GM19452 (cell line): ENCODE results near the gene CCDC141.
"Not testable (repeated sequence)": the region's sequence is repeated elsewhere in the genome, so short reads cannot be mapped to it uniquely, and the experiment has no call there.

ENCODE experiments used
- ATAC-seq: cut with Tn5 transposase; IDR thresholded peaks from one replicate; pipeline ENCODE4 v1.9.1; 2021; ENCODE audit not compliant: unreplicated experiment

Gene CCDC141, protein sequence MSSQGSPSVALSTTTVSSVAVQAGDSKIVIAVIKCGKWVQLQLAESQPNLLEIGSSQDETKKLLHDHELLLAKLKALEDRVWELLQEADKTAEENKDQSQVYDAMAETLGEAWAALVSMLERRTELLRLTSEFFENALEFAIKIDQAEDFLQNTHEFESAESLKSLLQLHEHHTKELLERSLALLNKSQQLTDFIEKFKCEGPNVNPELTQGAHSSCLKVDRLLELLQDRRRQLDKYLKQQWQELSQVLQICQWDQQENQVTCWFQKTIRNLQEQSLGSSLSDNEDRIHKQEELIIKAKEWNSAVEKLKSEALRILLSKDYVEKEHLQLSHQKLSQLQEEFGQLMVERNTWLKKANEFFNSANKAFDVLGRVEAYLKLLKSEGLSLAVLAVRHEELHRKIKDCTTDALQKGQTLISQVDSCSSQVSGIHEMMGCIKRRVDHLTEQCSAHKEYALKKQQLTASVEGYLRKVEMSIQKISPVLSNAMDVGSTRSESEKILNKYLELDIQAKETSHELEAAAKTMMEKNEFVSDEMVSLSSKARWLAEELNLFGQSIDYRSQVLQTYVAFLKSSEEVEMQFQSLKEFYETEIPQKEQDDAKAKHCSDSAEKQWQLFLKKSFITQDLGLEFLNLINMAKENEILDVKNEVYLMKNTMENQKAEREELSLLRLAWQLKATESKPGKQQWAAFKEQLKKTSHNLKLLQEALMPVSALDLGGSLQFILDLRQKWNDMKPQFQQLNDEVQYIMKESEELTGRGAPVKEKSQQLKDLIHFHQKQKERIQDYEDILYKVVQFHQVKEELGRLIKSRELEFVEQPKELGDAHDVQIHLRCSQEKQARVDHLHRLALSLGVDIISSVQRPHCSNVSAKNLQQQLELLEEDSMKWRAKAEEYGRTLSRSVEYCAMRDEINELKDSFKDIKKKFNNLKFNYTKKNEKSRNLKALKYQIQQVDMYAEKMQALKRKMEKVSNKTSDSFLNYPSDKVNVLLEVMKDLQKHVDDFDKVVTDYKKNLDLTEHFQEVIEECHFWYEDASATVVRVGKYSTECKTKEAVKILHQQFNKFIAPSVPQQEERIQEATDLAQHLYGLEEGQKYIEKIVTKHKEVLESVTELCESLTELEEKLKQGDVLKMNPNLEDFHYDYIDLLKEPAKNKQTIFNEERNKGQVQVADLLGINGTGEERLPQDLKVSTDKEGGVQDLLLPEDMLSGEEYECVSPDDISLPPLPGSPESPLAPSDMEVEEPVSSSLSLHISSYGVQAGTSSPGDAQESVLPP (N-terminal part only)

GRCh38 chr2:179049546-179050311 lies at the start of gene CCDC141:
TSS of gene CCDC141 (minus strand) at chr2:179050137. CDS start at chr2:179049941, 196 bp downstream.
- peak; percentile 60 for ATAC-seq

DNA sequence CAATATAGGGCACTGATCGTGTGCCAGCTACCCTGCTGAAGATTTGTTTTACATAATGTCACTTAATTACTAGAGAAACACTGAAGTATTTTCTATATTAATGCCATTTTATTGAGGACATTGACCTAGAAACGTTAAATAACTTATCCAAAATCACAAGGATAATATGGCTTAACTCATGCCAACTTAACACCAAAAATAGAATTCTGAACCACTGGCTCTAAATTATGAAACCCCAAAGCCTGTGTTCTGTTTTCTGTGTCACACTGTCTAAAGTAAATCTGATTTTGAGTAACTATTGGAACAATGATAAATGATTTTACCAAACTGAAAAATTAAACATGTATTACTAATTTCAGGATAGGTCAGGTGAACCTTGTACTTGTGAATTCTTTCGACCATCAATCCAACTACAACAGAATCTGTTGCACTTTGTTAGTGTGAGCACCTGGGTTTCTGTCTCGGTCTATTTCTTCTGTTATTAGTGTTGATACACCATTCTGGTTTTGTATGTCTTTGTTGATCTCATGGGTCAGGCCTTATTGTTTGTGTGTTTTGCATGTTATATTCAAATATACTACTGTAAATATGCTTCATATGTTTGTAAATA lies 48.2 kb upstream of the CCDC141 start:
- no peak for ATAC-seq

DNA sequence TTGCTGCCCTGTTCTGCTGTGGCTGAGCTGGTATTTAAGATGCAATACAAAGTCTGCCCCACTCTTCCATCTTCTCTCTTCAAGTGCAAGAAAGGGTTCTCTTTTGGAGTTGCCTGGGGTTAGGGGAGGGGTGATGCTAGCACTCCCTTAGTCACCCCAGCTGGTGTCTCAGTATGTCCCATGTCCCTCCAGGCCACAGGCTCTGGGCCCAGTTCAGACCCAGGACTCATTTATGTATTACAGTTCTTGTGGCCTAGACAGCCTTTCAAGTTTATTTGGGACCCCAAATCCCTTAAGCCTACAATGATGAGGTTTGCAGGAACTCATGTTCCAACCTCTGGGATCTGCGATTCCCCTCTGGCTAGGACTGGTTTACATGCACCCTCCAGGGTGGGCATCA lies 47.2 kb upstream of the CCDC141 start:
- no peak for ATAC-seq

DNA sequence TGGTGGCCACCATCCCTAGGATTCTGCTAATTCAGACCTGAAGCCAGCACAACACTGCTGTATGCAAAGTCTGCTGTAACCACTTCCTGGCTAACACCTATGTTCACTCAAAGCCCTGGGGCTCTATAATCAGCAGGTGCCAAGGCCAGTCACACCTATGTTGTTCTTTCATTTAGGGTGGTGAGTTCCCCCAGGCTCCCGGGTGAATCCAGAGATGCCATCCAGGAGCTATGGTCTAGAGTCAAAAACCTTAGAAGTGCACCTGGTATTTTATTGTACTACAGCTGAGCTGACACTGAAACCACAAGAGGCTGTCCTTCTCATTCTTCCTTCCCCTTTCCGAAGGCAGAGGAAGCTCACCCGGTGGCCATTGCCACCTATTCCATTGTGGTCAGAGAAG lies 46.2 kb upstream of the CCDC141 start:
- ATAC-seq = peak; percentile 99

DNA sequence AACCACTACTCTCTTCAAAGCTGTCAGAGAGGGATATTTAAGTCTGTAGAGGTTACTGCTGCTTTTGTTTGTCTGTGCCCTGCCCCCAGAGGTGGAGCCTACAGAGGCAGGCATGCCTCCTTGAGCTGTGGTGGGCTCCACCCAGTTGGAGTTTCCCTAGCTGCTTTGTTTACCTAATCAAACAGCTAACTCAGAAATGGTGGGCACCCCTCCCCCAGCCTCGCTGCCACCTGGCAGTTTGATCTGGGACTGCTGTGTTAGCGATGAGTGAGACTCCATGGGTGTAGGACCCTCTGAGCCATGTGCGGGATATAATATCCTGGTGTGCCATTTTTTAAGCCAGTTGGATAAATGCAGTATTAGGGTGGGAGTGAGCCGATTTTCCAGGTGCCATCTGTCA lies 43.0 kb upstream of the CCDC141 start:
- ATAC-seq = not testable (repeated sequence)

- no peak for ATAC-seq
These were observed 32.8 kb upstream of the CCDC141 start for GRCh38 chr2:179082697-179083096.

GRCh38 chr2:179081954-179082353 lies 32.0 kb upstream of the CCDC141 start:
- no peak for ATAC-seq

DNA sequence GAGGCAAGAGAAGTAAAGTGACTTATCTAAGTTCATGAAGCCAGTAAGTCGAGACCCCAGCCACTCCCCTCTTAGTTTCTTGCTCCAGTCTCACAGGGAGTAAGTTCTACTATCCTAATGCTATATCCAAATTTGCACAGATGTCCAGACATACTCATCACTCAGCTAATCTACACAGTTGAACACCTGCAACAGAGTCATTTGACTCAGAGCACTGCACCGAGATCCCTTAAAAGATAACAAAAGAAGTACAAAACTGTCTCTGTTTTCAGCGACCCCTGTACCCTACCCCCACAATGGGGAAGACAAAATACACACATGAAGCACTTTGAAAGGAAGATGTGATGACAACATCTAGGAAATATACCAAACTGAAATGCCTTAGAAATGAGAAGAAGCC lies 22.6 kb upstream of the CCDC141 start:
- no peak for ATAC-seq

DNA sequence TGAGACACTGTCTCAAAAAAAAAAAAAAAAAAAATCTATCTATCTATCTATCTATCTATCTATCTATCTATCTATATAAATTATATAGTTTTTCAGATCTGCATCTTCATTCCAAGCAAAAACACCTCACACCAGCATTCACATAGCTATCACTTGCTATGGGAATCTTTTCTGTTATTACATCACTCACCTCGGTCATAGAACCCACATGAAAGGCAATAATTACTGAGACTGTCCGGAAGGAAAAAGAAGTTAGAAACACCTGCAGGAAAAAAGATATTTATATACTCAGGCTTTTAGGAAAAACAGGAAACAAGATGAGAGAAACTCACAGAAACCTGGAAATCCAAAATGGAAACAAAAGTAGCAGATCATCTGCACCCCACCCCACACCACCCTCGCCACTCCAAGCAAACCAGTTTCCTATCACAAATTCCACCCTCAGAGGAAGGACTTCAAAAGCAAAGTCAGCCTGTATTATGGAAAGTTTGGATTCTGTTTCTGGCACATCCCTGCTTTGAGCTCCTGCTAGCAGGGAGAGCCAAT lies 21.9 kb upstream of the CCDC141 start:
- no peak for ATAC-seq

DNA sequence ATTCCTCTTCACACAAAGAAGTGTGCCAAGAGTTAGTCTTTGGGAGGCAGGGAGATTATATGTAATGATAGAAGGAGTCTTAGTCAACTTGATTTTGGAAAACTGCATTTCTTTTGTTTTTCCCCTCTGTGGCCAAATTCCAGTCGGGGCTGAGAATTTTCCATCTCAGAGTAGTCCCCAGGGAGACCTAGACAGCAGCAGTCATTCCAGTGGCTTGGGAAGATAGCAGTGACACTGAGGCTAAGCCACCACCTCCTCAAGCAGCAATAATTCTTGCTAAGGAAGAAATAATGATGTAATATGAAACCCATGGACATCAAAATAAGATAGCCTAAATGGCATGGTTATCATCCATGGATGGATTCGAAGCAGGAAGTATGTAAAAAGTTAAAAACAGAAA lies 21.0 kb upstream of the CCDC141 start:
- no peak for ATAC-seq

GRCh38 chr2:179069685-179070084 lies 19.7 kb upstream of the CCDC141 start:
- no peak for ATAC-seq

DNA sequence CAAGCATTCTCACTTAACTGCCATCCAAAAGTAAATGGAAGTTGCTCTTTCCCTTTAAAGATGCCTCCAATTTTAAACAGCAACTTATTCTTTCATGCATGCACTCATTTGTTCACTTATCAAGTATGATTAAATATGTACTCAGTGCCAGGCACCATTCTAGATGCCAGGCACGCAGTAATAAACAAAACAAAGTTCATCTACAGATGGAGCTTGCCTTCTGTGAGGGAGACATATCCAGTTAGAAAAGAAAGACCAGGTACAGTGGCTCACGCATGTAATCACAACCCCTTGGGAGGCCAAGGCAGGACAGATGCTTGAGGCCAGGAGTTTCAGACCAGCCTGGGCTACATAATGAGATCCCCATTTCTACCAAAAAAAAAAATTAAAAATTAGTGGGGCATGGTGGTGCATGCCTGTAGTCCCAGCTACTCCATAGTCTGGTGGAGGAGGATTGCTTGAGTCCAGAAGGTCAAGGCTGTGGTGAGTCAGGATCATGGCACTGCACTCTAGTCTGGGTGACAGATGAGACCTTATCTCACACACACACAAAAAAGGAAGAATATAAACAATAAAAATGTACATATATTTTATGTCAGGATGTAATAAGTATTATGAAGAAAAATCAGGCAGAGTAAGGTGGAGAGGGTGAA lies 19.2 kb upstream of the CCDC141 start:
- no peak for ATAC-seq

GRCh38 chr2:179059026-179059700 lies 9.2 kb upstream of the CCDC141 start:
- peak; percentile 72 for ATAC-seq

- no peak for ATAC-seq
These were observed 7.8 kb upstream of the CCDC141 start for GRCh38 chr2:179057737-179058136.

DNA sequence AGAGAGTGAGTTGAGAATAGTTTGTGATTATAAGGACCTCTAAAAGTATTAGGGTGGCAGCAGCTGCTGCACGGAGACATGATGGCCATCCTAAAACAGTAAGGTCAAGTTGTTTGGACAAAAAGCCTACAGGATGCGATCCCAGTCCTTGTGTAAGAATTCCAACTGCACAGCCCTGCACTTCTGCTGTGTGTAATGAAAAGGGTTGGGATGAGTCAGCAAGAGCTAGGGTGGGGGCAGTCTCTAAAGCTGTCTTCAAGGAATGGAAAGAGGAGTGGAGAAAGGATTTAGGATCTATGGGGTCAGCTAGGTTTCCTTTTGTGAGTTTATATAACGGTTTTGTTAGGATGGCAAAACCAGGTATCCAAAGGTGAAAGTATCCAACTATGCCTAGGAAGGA lies 3.6 kb upstream of the CCDC141 start:
- ATAC-seq = not testable (repeated sequence)

DNA sequence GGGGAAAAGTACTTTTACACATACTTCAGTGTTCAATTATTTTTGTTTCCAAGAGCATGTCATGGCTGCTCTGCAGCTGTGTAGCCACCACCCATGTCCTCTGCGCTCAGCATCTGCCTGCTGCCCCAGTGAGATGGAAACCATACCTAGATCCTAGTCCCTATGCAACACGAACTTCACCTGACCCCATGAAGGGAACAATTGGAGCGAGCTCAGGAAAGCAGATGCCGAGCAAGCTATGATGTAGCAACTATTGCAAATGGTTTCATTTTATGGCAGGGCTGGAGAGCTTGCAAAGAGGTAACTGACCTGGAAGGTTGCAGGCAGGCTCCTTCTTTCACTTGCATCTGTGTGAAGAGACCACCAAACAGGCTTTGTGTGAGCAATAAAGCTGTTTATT lies 1.3 kb upstream of the CCDC141 start:
- ATAC-seq = no peak

DNA sequence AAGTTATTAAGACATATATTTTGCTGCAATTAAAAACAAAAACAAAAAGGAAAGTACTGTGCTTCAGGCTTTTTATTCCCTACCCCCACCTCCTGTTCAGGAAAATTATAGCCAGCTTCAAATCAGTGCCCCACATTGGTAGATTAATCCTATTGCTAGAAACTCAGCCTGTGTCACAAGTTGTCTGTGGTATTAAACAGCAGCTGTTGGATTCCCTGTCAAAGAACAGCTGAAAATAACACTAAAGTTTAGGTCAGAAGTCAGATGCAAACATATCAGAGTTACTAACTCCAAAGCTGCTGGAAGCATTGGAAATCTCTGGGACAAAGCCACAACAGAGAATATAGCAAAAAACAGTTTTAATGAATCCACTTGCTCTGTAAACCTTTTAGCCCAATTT lies 818 bp upstream of the CCDC141 start:
- ATAC-seq = no peak

GRCh38 chr2:179049203-179049545 lies 763 bp downstream of the CCDC141 start:
- peak; percentile 43 for ATAC-seq

DNA sequence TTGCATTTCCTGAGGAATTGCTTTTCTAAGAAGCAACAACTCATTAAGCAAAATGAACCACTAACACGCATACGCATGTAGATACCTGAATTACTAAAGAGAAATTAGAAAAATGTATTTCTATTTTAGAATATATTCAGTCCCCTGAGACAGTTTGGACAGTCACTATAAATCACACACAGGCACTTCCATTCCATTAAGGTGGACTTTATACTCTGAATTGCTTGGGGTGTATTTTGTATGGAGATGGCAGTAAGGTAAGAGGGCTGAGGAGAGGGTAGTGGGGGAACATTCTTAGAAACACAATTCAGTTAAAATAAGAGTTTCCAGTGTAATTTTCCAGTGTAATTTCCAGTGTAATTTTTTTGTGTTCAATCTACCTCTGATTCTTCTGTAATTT lies 1.8 kb downstream of the CCDC141 start:
- no peak for ATAC-seq
